Measurements from ENCODE around the gene PIK3R2. TPM values are rescaled to one million over a fixed set of nuclear protein-coding genes. Genes with fewer than 3 reads are reported as not detected.

PIK3R2 gene
- polyA plus RNA-seq, 1 experiment, result 19.7 TPM

DNA sequence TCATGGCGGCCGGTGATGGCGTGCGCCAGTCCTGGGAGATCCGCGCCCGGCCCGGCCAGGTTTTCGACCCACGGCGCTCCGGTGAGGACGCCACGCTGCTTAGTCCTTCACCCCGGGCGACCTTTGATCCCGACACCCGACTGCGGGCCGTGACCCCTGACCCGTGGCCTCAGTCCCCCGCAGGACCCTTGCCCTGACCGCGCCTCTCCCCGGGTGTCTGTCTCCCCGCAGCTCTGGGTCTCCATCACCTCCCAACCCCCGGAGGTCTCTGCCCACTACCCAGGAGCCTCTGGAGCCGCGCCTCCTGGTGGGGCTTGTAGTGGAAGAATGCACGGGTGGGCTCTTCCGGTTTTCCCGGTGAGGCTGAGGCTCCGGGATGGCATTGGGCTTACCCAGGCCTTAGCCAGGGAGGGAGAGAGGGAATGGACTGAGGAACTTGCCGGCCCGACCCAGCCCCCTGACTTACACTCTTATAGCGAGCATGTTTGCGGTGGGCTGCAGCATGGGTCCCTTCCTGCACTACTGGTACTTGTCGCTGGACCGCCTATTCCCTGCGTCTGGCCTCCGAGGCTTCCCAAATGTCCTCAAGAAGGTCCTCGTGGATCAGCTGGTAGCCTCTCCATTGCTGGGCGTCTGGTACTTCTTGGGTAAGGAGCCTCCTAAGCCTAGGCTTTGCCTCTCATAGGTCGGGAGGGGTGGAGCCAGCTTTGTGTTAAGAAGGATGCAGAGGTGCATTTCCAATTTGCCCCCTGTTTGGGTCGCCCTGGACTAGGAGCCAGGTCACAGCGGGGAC is 40.6 kb downstream of the PIK3R2 start:
- POLR2A ChIA-PET, result interaction anchor here (0.6 to 4.5 kb wide), 11 partner anchors 11 to 516 kb away, joined by 3 to 30 read pairs (median 4); partner anchors contain the start of genes GDF15, JUND and RAB3A
- Histone ChIP-seq H3K9me3 (ENCODE audit: control insufficient read depth, insufficient read depth, low read length) (no peaks in the 10 kb centered on the region; the same call in 1 of the 2 replicates), H3K27me3 (ENCODE audit: control insufficient read depth, insufficient read depth, low read length) (no peaks in the 10 kb centered on the region), H3K4me3 (ENCODE audit: low read depth, low read length) (peak overlapping the region; percentile 84), H3K27ac (ENCODE audit: low read depth, low read length) (peak overlapping the region; percentile 31)
- TF ChIP-seq, protein P1, sequence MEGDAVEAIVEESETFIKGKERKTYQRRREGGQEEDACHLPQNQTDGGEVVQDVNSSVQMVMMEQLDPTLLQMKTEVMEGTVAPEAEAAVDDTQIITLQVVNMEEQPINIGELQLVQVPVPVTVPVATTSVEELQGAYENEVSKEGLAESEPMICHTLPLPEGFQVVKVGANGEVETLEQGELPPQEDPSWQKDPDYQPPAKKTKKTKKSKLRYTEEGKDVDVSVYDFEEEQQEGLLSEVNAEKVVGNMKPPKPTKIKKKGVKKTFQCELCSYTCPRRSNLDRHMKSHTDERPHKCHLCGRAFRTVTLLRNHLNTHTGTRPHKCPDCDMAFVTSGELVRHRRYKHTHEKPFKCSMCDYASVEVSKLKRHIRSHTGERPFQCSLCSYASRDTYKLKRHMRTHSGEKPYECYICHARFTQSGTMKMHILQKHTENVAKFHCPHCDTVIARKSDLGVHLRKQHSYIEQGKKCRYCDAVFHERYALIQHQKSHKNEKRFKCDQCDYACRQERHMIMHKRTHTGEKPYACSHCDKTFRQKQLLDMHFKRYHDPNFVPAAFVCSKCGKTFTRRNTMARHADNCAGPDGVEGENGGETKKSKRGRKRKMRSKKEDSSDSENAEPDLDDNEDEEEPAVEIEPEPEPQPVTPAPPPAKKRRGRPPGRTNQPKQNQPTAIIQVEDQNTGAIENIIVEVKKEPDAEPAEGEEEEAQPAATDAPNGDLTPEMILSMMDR (IDR thresholded peaks at IDR 0.05; ENCODE audit: low read depth, low read length), result no peak
- no peak for DNase-seq (ENCODE audit: low read depth, low spot score)
- CTCF ChIA-PET, result interaction anchor here (0.7 to 4.1 kb wide), 4 partner anchors 11 to 86 kb away, joined by 3 to 99 read pairs (median 10); a partner anchor contains a TSS

DNA sequence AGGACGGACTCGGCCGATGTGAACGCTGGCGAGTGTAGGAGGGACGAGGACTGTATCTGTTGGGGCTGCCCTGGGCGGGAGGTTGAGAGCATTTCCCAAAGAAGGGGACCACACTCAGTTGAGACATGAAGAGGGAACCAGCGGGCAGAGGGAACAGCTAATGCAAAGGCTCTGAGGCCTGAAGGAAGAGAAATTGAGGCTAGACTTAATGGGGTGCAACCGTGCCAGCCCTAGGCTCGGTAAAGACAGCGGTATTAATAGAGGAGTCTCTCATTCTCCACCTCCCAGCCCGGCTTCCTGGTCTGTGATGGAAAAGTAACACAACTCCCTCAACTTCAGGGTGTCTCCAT is 41.2 kb downstream of the PIK3R2 start:
- H3K9me3 ChIP-seq (ENCODE audit: control insufficient read depth, insufficient read depth, low read length), result no peaks in the 10 kb centered on the region; the same call in 1 of the 2 replicates
- H3K4me3 ChIP-seq (ENCODE audit: low read depth, low read length), result peak overlapping the region; percentile 84
- TF ChIP-seq, protein P1 (IDR thresholded peaks at IDR 0.05; ENCODE audit: low read depth, low read length), result no peak
- POLR2A ChIA-PET, result interaction anchor here (0.9 to 4.5 kb wide), 5 partner anchors 10 to 98 kb away, joined by 3 to 30 read pairs (median 5); partner anchors contain the start of genes JUND and RAB3A
- no peaks in the 10 kb centered on the region for H3K27me3 ChIP-seq (ENCODE audit: control insufficient read depth, insufficient read depth, low read length)
- H3K27ac ChIP-seq (ENCODE audit: low read depth, low read length), result no peak overlapping the region
- DNase-seq (ENCODE audit: low read depth, low spot score), result no peak
- CTCF ChIA-PET, result interaction anchor here (0.7 to 4.1 kb wide), 3 partner anchors 10 to 58 kb away, joined by 3 to 99 read pairs (median 3); a partner anchor contains a TSS

DNA sequence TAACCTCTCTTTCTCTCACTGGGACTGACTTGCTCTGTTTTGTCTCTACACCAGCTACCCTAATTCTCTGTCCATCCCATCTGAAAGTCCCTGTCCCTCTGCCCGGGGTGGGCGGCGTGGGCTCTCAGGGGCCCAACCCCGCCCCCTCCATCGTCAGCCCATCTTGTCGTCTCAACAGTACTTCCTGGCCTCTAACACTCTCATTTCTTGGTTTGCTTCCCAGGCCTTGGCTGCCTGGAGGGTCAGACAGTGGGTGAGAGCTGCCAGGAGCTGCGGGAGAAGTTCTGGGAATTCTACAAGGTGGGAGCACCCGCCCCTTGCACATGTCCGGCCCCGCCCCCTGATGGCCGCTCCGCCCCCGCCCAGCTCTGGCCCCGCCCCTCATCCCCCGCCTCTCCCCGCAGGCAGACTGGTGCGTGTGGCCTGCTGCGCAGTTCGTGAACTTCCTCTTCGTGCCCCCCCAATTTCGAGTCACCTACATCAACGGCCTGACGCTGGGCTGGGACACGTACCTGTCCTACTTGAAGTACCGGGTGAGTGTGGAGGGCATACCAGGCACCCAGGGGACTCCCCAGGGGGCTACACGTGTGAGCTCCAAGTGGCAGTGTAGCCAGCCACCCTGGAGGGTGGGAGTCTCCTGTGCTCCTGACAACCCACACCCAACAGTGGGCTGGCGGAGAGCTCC is 41.7 kb downstream of the PIK3R2 start:
- DNase-seq (ENCODE audit: low read depth, low spot score), result no peak
- H3K27ac ChIP-seq (ENCODE audit: low read depth, low read length), result peak overlapping the region; percentile 39
- H3K27me3 ChIP-seq (ENCODE audit: control insufficient read depth, insufficient read depth, low read length), result no peaks in the 10 kb centered on the region
- TF ChIP-seq, protein P1 (IDR thresholded peaks at IDR 0.05; ENCODE audit: low read depth, low read length), result no peak
- CTCF ChIA-PET, result interaction anchor here (0.7 to 4.1 kb wide), 3 partner anchors 10 to 57 kb away, joined by 3 to 99 read pairs (median 3); a partner anchor contains a TSS
- no peaks in the 10 kb centered on the region; the same call in 1 of the 2 replicates for H3K9me3 ChIP-seq (ENCODE audit: control insufficient read depth, insufficient read depth, low read length)
- H3K4me3 ChIP-seq (ENCODE audit: low read depth, low read length), result peak overlapping the region; percentile 84; the same call in 1 of the 2 replicates
- POLR2A ChIA-PET, result interaction anchor here (0.9 to 4.5 kb wide), 4 partner anchors 10 to 98 kb away, joined by 3 to 30 read pairs (median 4); partner anchors contain the start of gene RAB3A

DNA sequence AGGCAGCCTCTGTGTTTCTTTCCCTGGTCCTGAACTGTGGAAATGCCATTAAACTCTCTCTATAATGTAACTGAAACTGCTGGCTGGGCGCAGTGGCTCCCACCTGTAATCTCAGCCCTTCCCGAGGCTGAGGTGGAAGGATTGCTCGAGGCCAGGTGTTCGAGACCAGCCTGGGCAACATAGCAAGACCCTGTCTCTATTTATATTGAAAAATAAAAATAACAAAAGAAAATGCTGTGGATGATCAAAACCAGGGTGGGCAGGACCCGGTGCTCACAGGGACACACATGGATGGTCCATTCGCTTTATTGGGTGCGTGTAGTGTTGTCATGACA is 43.5 kb downstream of the PIK3R2 start:
- no peak for DNase-seq (ENCODE audit: low read depth, low spot score)
- no peaks in the 10 kb centered on the region for H3K27me3 ChIP-seq (ENCODE audit: control insufficient read depth, insufficient read depth, low read length)
- H3K27ac ChIP-seq (ENCODE audit: low read depth, low read length), result no peak overlapping the region
- no peaks in the 10 kb centered on the region; the same call in 1 of the 2 replicates for H3K9me3 ChIP-seq (ENCODE audit: control insufficient read depth, insufficient read depth, low read length)
- TF ChIP-seq, protein P1 (IDR thresholded peaks at IDR 0.05; ENCODE audit: low read depth, low read length), result no peak
- H3K4me3 ChIP-seq (ENCODE audit: low read depth, low read length), result no peak overlapping the region
- POLR2A ChIA-PET, result interaction anchor here (0.6 kb wide), 1 partner anchor 58 kb away, joined by 3 read pairs; no protein-coding TSS in a partner anchor
- CTCF ChIA-PET, result no interaction called here
